Sigmoid colon (tissue), 7 donors: Measurements from ENCODE around the gene UTF1. TPM values are rescaled to one million over a fixed set of nuclear protein-coding genes. Genes with fewer than 3 reads are reported as not detected.

ENCODE experiments used
- DNase-seq: peaks from one replicate; pipeline ENCODE4 v3.0.0-alpha.2; 2019
- H3K27ac ChIP-seq, 4 donors: fragments of 200-600 bp; sonication (generic); one replicate each; pipeline ENCODE4 v1.5.1; 2016 to 2019; ENCODE audit warnings: mild to moderate bottlenecking in 1 of 4
- H3K27me3 ChIP-seq, 3 donors: fragments of 200-600 bp; sonication (generic); one replicate each; pipeline ENCODE4 v1.5.1; 2019; ENCODE audit warnings: mild to moderate bottlenecking in 1 of 3
- H3K36me3 ChIP-seq, 4 donors: fragments of 200-600 bp; sonication (generic); one replicate each; pipeline ENCODE4 v1.5.1; 2016 to 2019
- H3K4me1 ChIP-seq, 4 donors: fragments of 200-600 bp; sonication (generic); one replicate each; pipeline ENCODE4 v1.5.1; 2017 to 2019
- H3K4me3 ChIP-seq, 4 donors: fragments of 200-600 bp; sonication (generic); one replicate each; pipeline ENCODE4 v1.5.1; 2017 to 2019; ENCODE audit warnings: mild to moderate bottlenecking in 2 of 4, moderate library complexity in 1 of 4
- H3K9me3 ChIP-seq, 4 donors: fragments of 200-600 bp in 3 of 4; sonication (generic) in 3 of 4; one replicate each; pipeline versions ENCODE4 v1.5.1 to v1.6.1; 2013 to 2019
- EP300 ChIP-seq, 4 donors: sonication (generic); formaldehyde crosslinking; IDR thresholded peaks; one replicate each; pipeline ENCODE4 v1.6.1; 2017; ENCODE audit warnings: antibody characterized with exemption in 4 of 4
- POLR2A ChIP-seq, 2 donors: fragments of 450-650 bp; IDR thresholded peaks; one replicate each; pipeline ENCODE4 v1.6.1; 2016; ENCODE audit warnings: antibody characterized with exemption in 2 of 2, mild to moderate bottlenecking in 2 of 2, moderate library complexity in 2 of 2
- POLR2AphosphoS5 ChIP-seq, 4 donors: sonication (generic); formaldehyde crosslinking; IDR thresholded peaks; one replicate each; pipeline ENCODE4 v1.6.1; 2017; ENCODE audit warnings: antibody characterized with exemption in 4 of 4
- WGBS, 2 donors: extraction: QIAGEN DNeasy Blood & Tissue Kit; methylation state at CpG; one replicate each; pipeline ENCODE4 v1.1.7; 2013; 5-methylcytosine and 5-hydroxymethylcytosine counted together
- intact Hi-C: fragments of 100-400 bp; cut with DNase I; formaldehyde crosslinking; loops from one replicate; pipeline ENCODE4 v1.15.1; 2023
- polyA plus RNA-seq, 3 donors: library from polyadenylated mRNA; stranded (reverse); fragments of 200-250 nt; gene quantifications; one replicate each; pipeline ENCODE4 v1.2.3, GENCODE V29; 2013
- total RNA-seq, 4 donors: library from RNA; depleted of rRNA; stranded (reverse); fragments of >200 nt; gene quantifications; one replicate each; pipeline ENCODE4 v1.1.0, GENCODE V29; 2016
- TF ChIP-seq, protein P1 (sequence below), 4 experiments: fragments of 450-650 bp in 3 of 4; fragments of 200-600 bp in 1 of 4; IDR thresholded peaks; one replicate each; pipeline ENCODE4 v1.5.1; 2016 to 2019; ENCODE audit warnings: antibody characterized with exemption in 4 of 4, mild to moderate bottlenecking in 3 of 4, moderate library complexity in 2 of 4
- donor health status: healthy with polysubstance abuse.
- donor health status: Bipolar disorder and iron deficiency.
- donor health status: healthy.

The UTF1 gene
- total and polyA plus RNA-seq, 7 donors = not detected

GRCh38 chr10:133183646-133184378 is 46.2 kb upstream of the UTF1 start:
- H3K9me3 ChIP-seq = no peaks in the 10 kb centered on the region
- DNase-seq = no peak
- no peaks in the 10 kb centered on the region for H3K4me1 ChIP-seq
- WGBS, 2 donors = 87 to 89% methylated on average over 21 of the region's 21 CpGs
- TF ChIP-seq EP300 (IDR thresholded peaks at IDR 0.05) = no peak
- TF ChIP-seq, protein P1, sequence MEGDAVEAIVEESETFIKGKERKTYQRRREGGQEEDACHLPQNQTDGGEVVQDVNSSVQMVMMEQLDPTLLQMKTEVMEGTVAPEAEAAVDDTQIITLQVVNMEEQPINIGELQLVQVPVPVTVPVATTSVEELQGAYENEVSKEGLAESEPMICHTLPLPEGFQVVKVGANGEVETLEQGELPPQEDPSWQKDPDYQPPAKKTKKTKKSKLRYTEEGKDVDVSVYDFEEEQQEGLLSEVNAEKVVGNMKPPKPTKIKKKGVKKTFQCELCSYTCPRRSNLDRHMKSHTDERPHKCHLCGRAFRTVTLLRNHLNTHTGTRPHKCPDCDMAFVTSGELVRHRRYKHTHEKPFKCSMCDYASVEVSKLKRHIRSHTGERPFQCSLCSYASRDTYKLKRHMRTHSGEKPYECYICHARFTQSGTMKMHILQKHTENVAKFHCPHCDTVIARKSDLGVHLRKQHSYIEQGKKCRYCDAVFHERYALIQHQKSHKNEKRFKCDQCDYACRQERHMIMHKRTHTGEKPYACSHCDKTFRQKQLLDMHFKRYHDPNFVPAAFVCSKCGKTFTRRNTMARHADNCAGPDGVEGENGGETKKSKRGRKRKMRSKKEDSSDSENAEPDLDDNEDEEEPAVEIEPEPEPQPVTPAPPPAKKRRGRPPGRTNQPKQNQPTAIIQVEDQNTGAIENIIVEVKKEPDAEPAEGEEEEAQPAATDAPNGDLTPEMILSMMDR (IDR thresholded peaks at IDR 0.05) = no peak
- TF ChIP-seq POLR2AphosphoS5 (IDR thresholded peaks at IDR 0.05) = no peak
- no peak for TF ChIP-seq POLR2A (IDR thresholded peaks at IDR 0.05)
- H3K27ac ChIP-seq = no peak overlapping the region
- H3K27me3 ChIP-seq = peaks cover 0 to 39% (median 0%) of the 10 kb centered on the region in 3 donors
- H3K4me3 ChIP-seq = no peak overlapping the region
- intact Hi-C loops = no loop called here
- H3K36me3 ChIP-seq = no peaks in the 10 kb centered on the region

DNA sequence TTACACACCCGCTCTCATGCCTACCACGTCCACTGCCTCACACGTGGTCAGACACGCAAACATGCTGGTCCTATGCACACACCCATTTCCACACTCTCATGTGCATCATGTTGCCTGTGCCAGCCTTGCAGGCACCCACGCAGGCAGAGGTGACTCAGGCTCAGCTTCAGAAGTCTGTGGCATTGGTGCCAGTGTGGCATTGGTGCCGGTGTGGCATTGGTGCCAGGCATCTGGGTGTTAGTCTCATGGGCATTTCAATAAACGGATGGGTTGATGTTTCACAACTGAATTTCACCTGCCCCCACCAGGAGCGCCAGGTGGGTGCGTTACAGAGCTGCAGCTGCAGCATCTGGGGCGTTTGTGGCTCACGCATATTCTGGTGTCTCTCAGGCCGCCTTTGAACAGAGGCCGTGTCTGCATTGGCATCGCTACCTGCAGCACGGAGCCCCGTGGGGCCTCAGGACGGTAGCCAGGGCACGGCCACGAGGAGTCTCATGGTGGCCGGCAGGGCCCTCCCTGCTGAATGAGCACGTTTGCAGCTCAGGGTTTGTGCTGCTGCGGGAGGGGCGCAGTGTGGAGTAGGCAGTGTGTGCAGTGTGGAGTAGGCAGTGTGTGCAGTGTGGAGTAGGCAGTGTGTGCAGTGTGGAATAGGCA is 45.3 kb upstream of the UTF1 start:
- Histone ChIP-seq H3K36me3 (no peaks in the 10 kb centered on the region), H3K9me3 (no peaks in the 10 kb centered on the region), H3K4me1 (no peaks in the 10 kb centered on the region), H3K27me3 (peaks cover 0 to 44% (median 0%) of the 10 kb centered on the region in 3 donors), H3K4me3 (no peak overlapping the region), H3K27ac (no peak overlapping the region)
- WGBS, 2 donors = 84 to 87% methylated on average over 23 of the region's 23 CpGs
- intact Hi-C loops = no loop called here
- TF ChIP-seq, protein P1 (IDR thresholded peaks at IDR 0.05) = no peak
- TF ChIP-seq POLR2A (IDR thresholded peaks at IDR 0.05) = no peak
- TF ChIP-seq POLR2AphosphoS5 (IDR thresholded peaks at IDR 0.05) = no peak
- TF ChIP-seq EP300 (IDR thresholded peaks at IDR 0.05) = no peak
- no peak for DNase-seq

DNA sequence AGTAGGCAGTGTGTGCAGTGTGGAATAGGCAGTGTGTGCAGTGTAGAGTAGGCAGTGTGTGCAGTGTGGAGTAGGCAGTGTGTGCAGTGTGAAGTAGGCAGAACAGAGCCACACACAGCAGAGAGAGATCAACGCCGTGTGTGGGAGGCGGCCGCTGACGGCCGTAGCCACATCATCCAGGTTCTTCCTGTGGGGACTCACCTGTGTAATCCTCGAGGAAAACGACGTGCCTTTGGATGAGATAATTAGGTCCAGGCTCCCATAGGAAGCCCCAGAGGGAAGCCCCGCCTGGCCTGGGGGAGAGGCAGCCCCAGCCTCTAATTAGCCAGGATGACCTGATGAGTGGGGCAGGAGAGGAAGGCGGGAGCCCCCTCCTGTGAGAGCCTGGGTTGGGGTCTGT is 44.6 kb upstream of the UTF1 start:
- WGBS, 2 donors = 75 to 81% methylated on average over 11 of the region's 11 CpGs
- H3K27ac ChIP-seq = no peak overlapping the region
- no peak for DNase-seq
- no peaks in the 10 kb centered on the region for H3K4me1 ChIP-seq
- intact Hi-C loops = no loop called here
- no peaks in the 10 kb centered on the region for H3K36me3 ChIP-seq
- no peak overlapping the region for H3K4me3 ChIP-seq
- no peaks in the 10 kb centered on the region for H3K9me3 ChIP-seq
- TF ChIP-seq POLR2A (IDR thresholded peaks at IDR 0.05) = no peak
- no peak for TF ChIP-seq POLR2AphosphoS5 (IDR thresholded peaks at IDR 0.05)
- TF ChIP-seq EP300 (IDR thresholded peaks at IDR 0.05) = no peak
- TF ChIP-seq, protein P1 (IDR thresholded peaks at IDR 0.05) = no peak
- H3K27me3 ChIP-seq = peaks cover 0 to 44% (median 0%) of the 10 kb centered on the region in 3 donors

DNA sequence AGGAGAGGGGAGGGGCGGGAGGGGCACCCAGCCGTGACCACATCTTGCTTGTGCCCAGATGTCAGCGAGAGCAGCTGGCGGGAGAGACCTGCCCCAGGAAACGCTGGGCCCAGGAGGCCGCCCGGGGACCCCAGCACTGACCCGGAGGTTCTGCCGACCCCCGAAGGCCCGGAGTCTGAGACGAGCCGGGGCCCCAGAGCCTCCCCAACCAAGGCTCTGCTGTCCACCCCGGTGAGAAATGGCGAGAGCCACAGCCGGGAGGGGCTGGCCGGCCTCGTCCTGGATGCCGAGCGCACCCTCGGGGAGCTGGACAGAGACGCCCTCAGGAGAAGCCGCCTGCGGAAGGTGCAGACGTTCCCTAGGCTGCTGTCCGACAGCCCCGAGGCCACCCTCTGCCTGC is 44.1 kb upstream of the UTF1 start:
- Histone ChIP-seq H3K36me3 (no peaks in the 10 kb centered on the region), H3K9me3 (no peaks in the 10 kb centered on the region), H3K27ac (no peak overlapping the region), H3K4me3 (no peak overlapping the region), H3K27me3 (peaks cover 0 to 42% (median 0%) of the 10 kb centered on the region in 3 donors), H3K4me1 (no peaks in the 10 kb centered on the region)
- intact Hi-C loops = no loop called here
- TF ChIP-seq, protein P1 (IDR thresholded peaks at IDR 0.05) = no peak
- TF ChIP-seq POLR2AphosphoS5 (IDR thresholded peaks at IDR 0.05) = no peak
- TF ChIP-seq EP300 (IDR thresholded peaks at IDR 0.05) = no peak
- TF ChIP-seq POLR2A (IDR thresholded peaks at IDR 0.05) = no peak
- no peak for DNase-seq
- WGBS, 2 donors = 79% methylated on average over 27 of the region's 27 CpGs
